ENCODE results near the gene LMCD1.

Gene LMCD1

DNA sequence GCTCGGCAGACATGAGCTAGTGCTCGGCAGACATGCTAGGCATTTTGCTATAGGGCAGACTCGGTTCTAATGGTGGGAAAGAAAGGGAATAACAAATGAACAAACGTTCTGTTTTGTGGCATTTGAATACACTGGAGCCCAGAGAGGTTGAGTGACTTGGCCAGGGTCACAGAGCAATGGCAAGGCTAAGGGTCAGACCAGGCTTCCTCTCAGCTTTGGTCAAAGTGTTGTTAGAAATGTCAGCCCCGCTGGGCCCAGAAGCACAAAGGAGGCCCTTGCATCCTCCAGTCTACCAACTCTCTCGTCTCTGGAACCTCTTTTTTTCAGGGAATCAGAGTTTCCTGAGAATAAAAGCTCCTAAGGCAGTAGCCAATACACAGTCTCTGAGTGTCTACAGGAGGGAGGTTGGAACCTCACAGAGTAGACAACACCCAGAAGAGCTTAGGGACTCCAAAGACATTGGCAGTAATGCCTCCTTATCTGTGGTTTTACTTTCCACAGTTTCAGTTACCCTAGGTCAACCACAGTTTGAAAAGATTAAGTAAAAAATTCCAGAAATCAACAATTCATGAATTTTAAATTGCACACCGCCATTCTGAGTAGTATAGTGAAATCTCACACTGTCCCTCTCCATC lies 95.7 kb downstream of the LMCD1 start:
- H3K27me3 ChIP-seq (ENCODE audit: low read depth, low read length), result no peaks in the 10 kb centered on the region
- no peaks in the 10 kb centered on the region for H3K9me3 ChIP-seq (ENCODE audit: control insufficient read depth in 1 of 2, low read length in 2 of 2)
- no peaks in the 10 kb centered on the region for H3K36me3 ChIP-seq (ENCODE audit: control insufficient read depth in 1 of 2, insufficient read depth in 2 of 2, low read length in 2 of 2)
- H3K4me1 ChIP-seq (ENCODE audit: control insufficient read depth in 1 of 2, insufficient read depth in 2 of 2, low read length in 2 of 2), result no peaks in the 10 kb centered on the region
- H3K27ac ChIP-seq (ENCODE audit: low read length), result no peak overlapping the region
- no peak overlapping the region for H3K4me3 ChIP-seq (ENCODE audit: low read depth in 1 of 2, low read length in 2 of 2)

GRCh38 chr3:8599146-8599545 lies 97.5 kb downstream of the LMCD1 start:
- Histone ChIP-seq H3K36me3 (ENCODE audit: control insufficient read depth in 1 of 2, insufficient read depth in 2 of 2, low read length in 2 of 2) (no peaks in the 10 kb centered on the region), H3K4me1 (ENCODE audit: control insufficient read depth in 1 of 2, insufficient read depth in 2 of 2, low read length in 2 of 2) (no peaks in the 10 kb centered on the region), H3K27ac (ENCODE audit: low read length) (no peak overlapping the region), H3K9me3 (ENCODE audit: control insufficient read depth in 1 of 2, low read length in 2 of 2) (no peaks in the 10 kb centered on the region), H3K4me3 (ENCODE audit: low read depth in 1 of 2, low read length in 2 of 2) (no peak overlapping the region), H3K27me3 (ENCODE audit: low read depth, low read length) (no peaks in the 10 kb centered on the region)

DNA sequence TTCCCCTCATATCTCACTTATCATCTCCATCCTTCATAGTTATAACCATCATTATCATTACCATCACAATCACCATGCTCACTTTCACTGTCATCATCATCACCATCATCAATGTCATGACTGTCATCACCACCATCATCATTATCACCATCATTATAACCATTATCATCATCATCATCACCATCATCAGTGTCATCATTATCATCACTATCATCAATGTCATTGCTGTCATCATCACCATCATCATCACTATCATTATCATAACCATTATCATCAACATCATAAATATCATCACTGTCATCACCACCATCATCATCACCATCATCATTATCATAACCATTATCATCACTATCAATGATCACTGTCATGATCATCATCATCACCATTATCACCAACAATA lies 98.8 kb downstream of the LMCD1 start:
- Histone ChIP-seq H3K9me3 (ENCODE audit: control insufficient read depth in 1 of 2, low read length in 2 of 2) (no peaks in the 10 kb centered on the region), H3K36me3 (ENCODE audit: control insufficient read depth in 1 of 2, insufficient read depth in 2 of 2, low read length in 2 of 2) (no peaks in the 10 kb centered on the region), H3K27me3 (ENCODE audit: low read depth, low read length) (no peaks in the 10 kb centered on the region), H3K27ac (ENCODE audit: low read length) (no peak overlapping the region), H3K4me3 (ENCODE audit: low read depth in 1 of 2, low read length in 2 of 2) (no peak overlapping the region), H3K4me1 (ENCODE audit: control insufficient read depth in 1 of 2, insufficient read depth in 2 of 2, low read length in 2 of 2) (no peaks in the 10 kb centered on the region)

- H3K27ac ChIP-seq (ENCODE audit: low read length), result no peak overlapping the region
- H3K4me3 ChIP-seq (ENCODE audit: low read depth in 1 of 2, low read length in 2 of 2), result no peak overlapping the region
- peaks cover 0 to 12% of the 10 kb centered on the region in 2 donors for H3K4me1 ChIP-seq (ENCODE audit: control insufficient read depth in 1 of 2, insufficient read depth in 2 of 2, low read length in 2 of 2)
- no peaks in the 10 kb centered on the region for H3K36me3 ChIP-seq (ENCODE audit: control insufficient read depth in 1 of 2, insufficient read depth in 2 of 2, low read length in 2 of 2)
- no peaks in the 10 kb centered on the region for H3K27me3 ChIP-seq (ENCODE audit: low read depth, low read length)
- H3K9me3 ChIP-seq (ENCODE audit: control insufficient read depth in 1 of 2, low read length in 2 of 2), result no peaks in the 10 kb centered on the region
Observed at GRCh38 chr3:8603115-8603710, 101.6 kb downstream of the LMCD1 start.

- Histone ChIP-seq H3K4me1 (ENCODE audit: control insufficient read depth in 1 of 2, insufficient read depth in 2 of 2, low read length in 2 of 2) (peaks cover 0 to 12% of the 10 kb centered on the region in 2 donors), H3K9me3 (ENCODE audit: control insufficient read depth in 1 of 2, low read length in 2 of 2) (no peaks in the 10 kb centered on the region), H3K36me3 (ENCODE audit: control insufficient read depth in 1 of 2, insufficient read depth in 2 of 2, low read length in 2 of 2) (no peaks in the 10 kb centered on the region), H3K27ac (ENCODE audit: low read length) (no peak overlapping the region), H3K27me3 (ENCODE audit: low read depth, low read length) (no peaks in the 10 kb centered on the region), H3K4me3 (ENCODE audit: low read depth in 1 of 2, low read length in 2 of 2) (no peak overlapping the region)
Observed at GRCh38 chr3:8604006-8604405, 102.4 kb downstream of the LMCD1 start.

DNA sequence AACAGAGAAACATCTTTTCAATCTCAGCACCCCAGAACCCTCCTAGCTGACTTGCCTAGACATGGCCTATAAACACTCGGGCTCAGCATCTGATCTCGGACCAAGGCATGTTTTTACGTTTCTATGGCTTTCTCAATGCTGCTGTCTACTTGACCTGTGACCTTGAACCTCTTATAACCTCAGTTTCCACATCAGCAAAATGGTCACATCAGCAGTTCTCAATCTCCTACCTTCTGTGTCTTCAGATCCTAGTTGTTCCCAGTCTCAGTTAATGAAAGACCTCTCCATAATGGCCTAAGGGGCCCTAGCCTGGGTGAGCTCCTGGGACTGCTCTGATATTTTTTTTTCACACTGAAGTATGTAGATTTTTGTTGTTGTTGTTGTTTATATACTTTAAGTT lies 103.4 kb downstream of the LMCD1 start:
- no peak overlapping the region for H3K27ac ChIP-seq (ENCODE audit: low read length)
- no peak overlapping the region for H3K4me3 ChIP-seq (ENCODE audit: low read depth in 1 of 2, low read length in 2 of 2)
- no peaks in the 10 kb centered on the region for H3K36me3 ChIP-seq (ENCODE audit: control insufficient read depth in 1 of 2, insufficient read depth in 2 of 2, low read length in 2 of 2)
- peaks cover 0 to 12% of the 10 kb centered on the region in 2 donors for H3K4me1 ChIP-seq (ENCODE audit: control insufficient read depth in 1 of 2, insufficient read depth in 2 of 2, low read length in 2 of 2)
- no peaks in the 10 kb centered on the region for H3K9me3 ChIP-seq (ENCODE audit: control insufficient read depth in 1 of 2, low read length in 2 of 2)
- H3K27me3 ChIP-seq (ENCODE audit: low read depth, low read length), result no peaks in the 10 kb centered on the region

GRCh38 chr3:8606701-8607231 lies 105.1 kb downstream of the LMCD1 start:
- Histone ChIP-seq H3K4me1 (ENCODE audit: control insufficient read depth in 1 of 2, insufficient read depth in 2 of 2, low read length in 2 of 2) (peaks cover 0 to 12% of the 10 kb centered on the region in 2 donors), H3K36me3 (ENCODE audit: control insufficient read depth in 1 of 2, insufficient read depth in 2 of 2, low read length in 2 of 2) (no peaks in the 10 kb centered on the region), H3K27ac (ENCODE audit: low read length) (no peak overlapping the region), H3K27me3 (ENCODE audit: low read depth, low read length) (no peaks in the 10 kb centered on the region), H3K9me3 (ENCODE audit: control insufficient read depth in 1 of 2, low read length in 2 of 2) (no peaks in the 10 kb centered on the region), H3K4me3 (ENCODE audit: low read depth in 1 of 2, low read length in 2 of 2) (no peak overlapping the region)

DNA sequence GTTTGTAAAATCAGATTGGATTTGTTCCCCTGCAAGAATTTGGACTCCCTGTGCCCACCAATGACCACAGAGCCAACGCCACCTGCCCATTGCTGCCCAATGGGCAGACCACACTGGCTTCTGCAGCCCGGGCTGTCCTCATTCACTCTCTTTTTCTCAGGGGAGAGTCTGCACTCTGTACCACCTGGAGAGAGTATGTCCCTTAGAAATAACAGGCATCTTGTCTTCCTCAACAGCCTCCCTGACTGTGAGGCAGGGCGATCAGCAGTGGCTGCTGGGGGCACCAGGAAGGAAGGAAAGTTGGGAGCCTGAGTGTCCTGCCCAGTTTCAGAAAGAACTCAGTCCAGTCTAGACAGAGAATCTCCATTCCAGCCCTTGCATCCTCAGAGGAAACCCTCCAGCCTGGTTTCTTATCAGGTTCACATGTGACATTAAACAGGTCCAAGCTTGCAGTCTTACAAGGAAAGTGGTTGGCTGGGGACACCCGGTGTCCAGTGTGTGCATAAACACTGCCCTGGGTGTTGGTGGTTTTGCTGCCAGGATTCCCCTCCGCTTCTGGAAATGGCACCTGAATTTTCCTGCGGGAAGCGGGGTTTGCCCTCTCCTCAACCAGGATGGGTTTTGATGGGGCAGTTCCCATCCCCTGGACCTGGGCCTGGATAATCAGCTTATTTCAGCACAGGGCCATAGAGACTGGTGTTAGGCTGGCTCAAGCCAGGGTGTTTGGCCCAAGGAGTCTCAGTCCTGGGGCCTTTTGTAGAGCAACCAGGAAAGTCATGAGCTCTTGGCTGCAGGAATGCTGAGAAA lies 105.8 kb downstream of the LMCD1 start:
- no peak overlapping the region for H3K27ac ChIP-seq (ENCODE audit: low read length)
- no peaks in the 10 kb centered on the region for H3K9me3 ChIP-seq (ENCODE audit: control insufficient read depth in 1 of 2, low read length in 2 of 2)
- H3K4me1 ChIP-seq (ENCODE audit: control insufficient read depth in 1 of 2, insufficient read depth in 2 of 2, low read length in 2 of 2), result peaks cover 0 to 12% of the 10 kb centered on the region in 2 donors
- H3K27me3 ChIP-seq (ENCODE audit: low read depth, low read length), result no peaks in the 10 kb centered on the region
- H3K4me3 ChIP-seq (ENCODE audit: low read depth in 1 of 2, low read length in 2 of 2), result no peak overlapping the region
- H3K36me3 ChIP-seq (ENCODE audit: control insufficient read depth in 1 of 2, insufficient read depth in 2 of 2, low read length in 2 of 2), result no peaks in the 10 kb centered on the region

DNA sequence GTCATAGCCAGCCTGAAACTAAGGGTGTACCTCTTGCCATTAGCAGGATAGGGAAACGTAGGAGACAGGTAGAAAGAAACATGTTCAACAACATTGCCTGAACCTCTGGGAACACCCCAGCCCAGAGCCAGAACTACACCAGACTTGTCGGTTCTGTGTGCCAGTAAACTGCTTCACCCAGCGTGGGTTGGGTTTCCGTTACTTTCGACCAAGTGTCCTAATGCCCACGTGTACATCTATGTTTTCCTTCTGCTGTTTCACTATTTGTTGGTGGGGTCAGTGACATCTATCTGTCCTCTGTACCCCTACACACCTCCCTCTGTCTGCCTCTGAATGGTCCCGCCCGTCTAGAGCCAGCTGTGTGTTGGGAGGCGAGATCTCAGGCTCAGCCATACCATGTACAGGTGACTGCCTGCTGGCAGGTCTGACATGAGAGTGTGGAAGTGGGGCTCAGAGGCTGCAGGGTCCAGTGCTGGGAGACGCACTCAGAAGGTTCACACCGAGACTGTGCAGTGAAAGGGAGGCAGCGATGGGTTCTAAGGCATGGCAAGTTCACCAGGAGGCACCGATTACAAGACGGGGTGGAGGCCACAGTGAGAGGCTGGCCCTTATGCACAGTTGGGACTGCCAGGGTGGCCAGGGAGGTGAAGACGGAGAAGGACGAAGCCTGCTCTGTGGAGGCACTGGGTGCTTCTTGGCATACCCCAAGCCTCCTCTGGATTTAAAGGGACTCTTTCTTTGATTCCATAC lies 106.6 kb downstream of the LMCD1 start:
- no peak overlapping the region for H3K4me3 ChIP-seq (ENCODE audit: low read depth in 1 of 2, low read length in 2 of 2)
- no peaks in the 10 kb centered on the region for H3K27me3 ChIP-seq (ENCODE audit: low read depth, low read length)
- H3K9me3 ChIP-seq (ENCODE audit: control insufficient read depth in 1 of 2, low read length in 2 of 2), result no peaks in the 10 kb centered on the region
- H3K36me3 ChIP-seq (ENCODE audit: control insufficient read depth in 1 of 2, insufficient read depth in 2 of 2, low read length in 2 of 2), result no peaks in the 10 kb centered on the region
- no peak overlapping the region for H3K27ac ChIP-seq (ENCODE audit: low read length)
- peaks cover 0 to 12% of the 10 kb centered on the region in 2 donors for H3K4me1 ChIP-seq (ENCODE audit: control insufficient read depth in 1 of 2, insufficient read depth in 2 of 2, low read length in 2 of 2)

DNA sequence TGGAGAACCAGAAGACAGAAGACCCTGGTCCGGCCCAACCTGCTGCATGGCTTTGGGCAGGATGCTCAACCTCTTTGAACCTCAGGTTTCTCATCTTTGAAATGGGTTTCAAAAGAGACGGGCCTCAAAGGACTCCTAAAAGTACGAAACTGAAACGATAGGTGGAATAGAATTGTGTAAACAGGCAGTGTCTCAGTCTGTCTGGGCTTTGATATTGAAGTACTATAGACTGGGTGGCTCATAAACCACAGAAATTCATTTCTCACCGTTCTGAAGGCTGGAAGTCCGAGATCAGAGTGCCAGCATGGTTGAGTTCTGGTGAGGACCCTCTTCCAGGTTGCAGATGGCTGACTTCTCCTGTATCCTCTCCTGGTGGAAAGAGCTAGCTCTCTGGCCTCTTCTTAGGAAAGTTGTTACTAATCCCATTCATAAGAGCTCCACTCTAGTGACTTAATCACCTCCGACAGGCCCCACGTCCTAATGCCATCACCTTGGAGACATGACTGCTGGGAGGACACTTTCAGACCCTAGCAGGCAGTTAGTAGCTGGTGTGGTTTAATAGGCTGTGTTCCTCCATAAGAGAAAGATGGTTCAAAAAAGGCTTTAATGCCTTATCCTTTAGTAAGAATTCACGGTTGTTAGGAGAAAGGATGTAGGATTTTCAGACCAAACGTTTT lies 107.3 kb downstream of the LMCD1 start:
- no peak overlapping the region for H3K4me3 ChIP-seq (ENCODE audit: low read depth in 1 of 2, low read length in 2 of 2)
- no peaks in the 10 kb centered on the region for H3K27me3 ChIP-seq (ENCODE audit: low read depth, low read length)
- no peak overlapping the region for H3K27ac ChIP-seq (ENCODE audit: low read length)
- H3K36me3 ChIP-seq (ENCODE audit: control insufficient read depth in 1 of 2, insufficient read depth in 2 of 2, low read length in 2 of 2), result no peaks in the 10 kb centered on the region
- no peaks in the 10 kb centered on the region for H3K9me3 ChIP-seq (ENCODE audit: control insufficient read depth in 1 of 2, low read length in 2 of 2)
- peaks cover 0 to 12% of the 10 kb centered on the region in 2 donors for H3K4me1 ChIP-seq (ENCODE audit: control insufficient read depth in 1 of 2, insufficient read depth in 2 of 2, low read length in 2 of 2)
